Suppressor macrophage treated with lipopolysaccharide for 4 hours (primary cell): ENCODE measurements around the gene AP1S1.
"Not testable (repeated sequence)": the region's sequence is repeated elsewhere in the genome, so short reads cannot be mapped to it uniquely, and the experiment has no call there.

Experiments
- DNase-seq: peaks from one replicate; pipeline ENCODE4 v3.0.0-alpha.2; 2020

Gene AP1S1

DNA sequence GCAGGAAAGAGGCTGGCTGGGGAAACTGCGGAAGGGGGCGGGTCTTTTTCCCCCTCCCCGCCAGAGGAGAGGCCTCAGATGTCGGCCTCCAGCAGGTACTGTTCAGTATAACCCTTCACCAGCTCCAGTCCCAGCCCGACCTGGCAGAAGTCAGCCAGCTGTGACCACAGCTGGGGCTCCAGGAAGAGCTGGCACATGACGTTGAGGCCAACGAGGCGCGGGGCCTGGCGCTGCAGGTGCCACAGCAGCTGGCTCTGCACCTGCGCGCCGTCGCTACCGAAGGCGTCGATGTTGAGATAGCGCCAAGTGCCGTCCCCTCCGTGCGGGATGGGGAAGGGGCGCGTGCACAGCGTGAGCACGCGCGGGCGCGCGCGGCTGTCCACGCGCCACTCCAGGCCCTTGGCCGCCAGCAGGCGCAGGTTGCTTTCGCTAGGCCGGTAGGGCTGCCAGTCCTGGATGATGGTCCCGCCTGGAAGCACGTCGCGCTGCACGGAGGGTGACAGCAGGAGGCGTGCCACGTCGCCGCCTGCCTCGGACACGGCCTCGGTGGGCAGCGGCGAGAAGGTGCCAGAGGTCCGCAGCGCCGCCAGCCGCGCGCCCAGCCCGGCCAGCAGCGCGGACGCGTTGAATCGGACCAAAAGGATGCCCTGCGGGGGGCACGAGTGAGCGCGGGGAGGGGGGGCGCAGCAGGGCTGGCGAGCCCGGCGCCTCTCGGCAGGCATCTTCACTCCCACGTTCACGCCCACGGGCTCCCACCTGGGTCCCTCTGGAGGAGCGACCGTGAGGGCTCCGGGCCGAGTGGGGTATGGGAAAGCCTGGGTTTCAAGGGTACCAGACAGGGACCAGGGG lies 18.0 kb downstream of the AP1S1 start:
- no peak for DNase-seq

DNA sequence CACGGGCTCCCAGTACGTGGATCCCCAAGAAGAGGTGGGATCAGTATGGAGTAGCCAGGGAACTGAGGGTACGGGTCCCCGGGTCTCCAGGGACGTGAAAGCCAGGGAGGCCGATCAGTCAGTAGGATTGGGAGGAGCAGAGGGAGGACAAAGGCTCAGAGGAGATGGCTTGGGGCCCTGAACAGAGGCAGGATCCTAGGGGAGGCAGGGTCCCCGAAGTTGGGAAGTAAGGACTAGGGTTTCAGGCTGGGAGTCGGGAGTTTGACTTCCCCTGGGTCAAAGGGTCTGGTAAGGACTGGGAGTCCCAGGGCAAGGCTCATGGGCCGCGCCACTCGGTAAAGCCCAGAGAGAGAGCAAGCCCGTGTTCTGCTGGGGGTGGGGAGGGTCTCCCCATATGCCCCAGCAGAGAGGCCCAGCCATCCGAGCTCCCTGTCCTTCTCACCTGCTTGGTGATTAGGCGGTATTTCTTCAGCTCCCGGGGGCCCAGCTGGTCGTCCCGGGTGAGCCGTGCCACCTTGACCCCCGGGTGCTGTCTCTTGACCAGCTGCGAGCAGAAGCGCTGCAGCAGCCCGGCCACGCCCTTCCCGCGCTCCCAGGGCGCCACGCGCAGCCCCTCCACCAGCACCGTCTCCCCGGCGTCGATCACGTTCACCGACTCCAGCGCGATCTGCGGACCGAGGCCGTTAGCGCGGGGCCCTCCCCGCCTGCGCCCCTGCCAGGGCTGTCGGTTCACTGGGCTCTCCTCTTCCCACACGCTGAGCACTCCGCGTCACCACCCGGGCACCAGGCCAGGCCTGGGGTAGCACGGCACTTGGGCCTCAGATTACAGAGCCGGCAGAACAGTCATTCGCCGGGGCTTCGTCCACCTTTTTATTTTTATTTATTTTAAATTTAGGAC lies 18.8 kb downstream of the AP1S1 start:
- DNase-seq: peak; percentile 76

DNA sequence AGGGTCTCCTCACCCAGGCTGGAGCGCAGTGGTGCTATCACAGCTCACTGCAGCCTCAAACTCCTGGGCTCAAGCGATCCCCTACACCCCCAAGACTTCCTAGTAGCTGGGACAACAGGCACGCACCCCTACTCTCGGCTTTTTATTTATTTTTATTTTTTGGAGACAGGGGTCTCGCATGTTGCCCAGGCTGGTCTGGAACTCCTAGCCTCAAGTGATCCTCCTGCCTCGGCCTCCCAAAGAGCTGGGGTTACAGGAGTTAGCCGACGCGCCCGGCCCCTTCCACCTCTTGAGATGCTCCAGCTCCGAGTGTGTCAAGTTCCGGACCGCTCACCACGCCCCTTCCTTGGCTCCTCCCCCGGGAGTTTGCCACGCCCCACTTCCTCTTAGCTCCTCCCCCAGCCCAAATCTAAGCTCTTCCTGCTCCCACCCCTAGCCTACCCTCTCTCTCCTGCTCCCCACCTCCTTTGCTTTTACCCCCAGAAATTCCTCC lies 19.5 kb downstream of the AP1S1 start:
- DNase-seq: peak; percentile 60

DNA sequence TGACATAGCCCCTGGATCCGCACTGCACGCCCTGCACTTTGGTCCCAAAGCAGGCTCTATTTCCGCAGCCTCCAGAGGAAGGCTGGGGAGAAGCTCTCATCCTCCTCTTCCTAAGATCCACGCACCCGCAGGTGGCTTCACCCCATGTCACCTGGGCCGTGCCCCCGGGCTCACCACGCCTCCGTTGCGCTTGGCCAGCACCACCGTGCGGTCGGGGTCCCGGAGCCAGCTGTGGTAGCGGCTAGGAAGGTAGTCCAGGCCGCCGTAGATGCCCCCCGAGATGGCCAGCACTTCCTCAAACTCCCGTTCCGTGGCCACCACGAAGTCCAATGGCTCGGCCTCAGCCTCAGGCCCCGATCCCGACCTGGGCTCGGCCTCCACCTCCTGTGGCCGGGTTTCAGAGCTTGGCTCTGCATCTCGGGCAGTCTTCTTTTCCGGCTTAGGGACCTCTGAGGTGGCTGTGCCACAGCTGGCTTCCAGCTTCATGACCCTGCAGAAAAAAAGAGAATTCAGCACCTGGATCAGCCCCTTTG lies 20.1 kb downstream of the AP1S1 start:
- no peak for DNase-seq

DNA sequence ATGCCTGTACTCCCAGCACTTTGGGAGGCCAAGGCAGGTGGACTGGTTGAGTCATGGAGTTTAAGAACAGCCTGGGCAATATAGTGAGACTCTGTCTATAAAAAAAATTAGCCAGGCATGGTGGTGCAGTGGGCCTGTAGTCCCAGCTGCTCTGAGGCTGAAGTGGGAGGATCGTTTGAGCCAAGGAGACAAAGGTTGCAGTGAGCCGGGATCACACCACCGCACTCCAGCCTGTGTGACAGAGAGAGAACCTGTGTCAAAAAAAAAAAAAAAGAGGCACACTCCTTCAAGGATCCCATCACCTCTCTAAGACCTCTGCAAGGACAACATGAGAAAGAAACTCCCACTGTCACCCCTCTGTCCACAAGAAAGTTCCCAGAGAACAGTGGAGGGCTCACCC lies 21.4 kb downstream of the AP1S1 start:
- DNase-seq: no peak

DNA sequence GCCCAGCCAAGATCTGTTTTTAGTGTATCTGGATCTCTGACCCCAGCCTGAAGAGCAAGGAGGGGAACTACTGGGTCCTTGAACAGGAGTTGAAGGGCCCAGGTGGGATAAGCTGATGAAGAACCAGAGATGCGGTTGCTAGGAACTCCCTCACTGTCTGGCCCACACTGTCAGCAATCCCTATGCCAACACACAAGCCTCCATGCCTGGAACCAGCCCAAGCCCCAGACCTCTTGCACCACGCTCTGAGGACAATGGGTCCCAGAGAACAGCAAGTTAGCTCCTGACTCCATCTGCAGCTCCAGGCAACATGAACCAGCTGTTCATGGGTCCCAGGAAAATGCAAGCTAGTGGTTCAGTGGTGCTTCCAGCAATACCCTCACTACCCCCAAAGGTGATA lies 23.4 kb downstream of the AP1S1 start:
- DNase-seq: no peak

DNA sequence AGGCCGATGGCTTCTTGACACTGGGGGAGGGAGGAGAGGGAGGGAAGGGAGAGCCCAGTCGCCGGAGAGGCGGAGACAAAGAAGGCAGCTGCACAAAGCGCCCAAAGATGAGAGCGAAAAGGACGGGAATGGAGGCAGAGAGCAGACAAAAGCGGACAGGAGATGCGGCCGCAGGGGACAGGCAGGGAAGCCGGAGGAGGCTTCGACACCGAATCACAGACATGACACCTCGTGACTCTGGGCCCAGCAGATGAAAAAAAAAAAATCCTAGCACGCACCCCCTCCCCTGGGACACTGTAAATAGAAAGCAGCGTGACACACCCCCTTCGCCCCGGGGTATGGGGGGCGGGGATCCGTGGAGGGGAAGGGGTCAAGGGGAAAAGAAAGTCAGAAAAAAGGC lies 24.8 kb downstream of the AP1S1 start:
- no peak for DNase-seq

DNA sequence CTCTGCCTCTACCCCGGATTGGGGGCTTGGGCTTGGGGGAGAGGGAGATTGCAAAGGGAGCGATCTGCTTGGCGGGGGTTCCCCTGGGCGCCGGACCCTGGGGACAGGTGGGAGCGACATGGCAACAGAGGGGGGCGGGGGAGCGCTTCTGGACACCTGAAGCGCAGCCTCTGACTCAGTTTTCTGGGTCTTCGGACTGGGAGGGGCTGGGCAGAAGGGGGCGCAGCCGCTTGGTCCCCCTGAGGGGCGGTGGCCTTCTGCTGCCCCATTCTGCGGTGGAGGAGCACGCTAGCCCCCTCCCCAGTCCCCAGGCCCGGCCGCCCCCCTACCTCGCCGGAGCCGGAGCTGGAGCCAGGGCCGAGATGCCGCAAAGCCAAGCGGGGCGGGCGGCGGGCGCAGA lies 25.4 kb downstream of the AP1S1 start:
- no peak for DNase-seq

DNA sequence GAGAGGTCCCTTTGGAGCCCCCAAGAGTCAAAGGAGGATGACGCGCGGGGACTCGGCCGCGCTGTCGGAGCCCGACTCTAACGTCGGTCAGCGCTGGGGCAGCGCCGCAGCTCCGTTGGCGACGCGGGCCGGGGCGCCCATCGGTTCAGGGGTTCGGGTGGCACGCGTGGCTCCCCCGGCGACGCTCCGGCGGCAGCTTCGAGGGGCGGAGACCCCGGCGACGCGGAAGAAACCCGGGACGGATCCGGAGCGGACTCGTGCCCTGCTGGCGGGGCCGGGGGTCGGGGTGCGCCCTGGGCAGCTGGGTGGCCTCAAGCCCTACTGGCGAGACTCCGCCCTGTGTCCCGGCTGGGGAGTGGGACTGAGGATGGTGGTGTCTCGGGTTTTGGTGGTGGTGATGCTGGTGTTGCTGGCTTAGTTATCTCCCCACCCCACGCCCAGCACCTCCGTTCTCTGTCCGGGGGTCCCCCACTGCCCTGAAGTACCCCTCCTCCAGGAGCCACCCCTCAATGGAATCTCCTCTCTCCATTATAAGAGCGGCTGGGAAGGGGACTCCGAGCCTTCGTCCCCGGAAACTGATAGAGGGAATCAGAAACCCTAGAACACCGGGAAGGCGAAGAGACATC lies 26.0 kb downstream of the AP1S1 start, which contains the start of gene NAT16:
NAT16 (minus strand) TSS at position 164 of the 626 bp plus-strand sequence. CDS start 5,486 bp downstream, outside the sequence.
- no peak for DNase-seq

DNA sequence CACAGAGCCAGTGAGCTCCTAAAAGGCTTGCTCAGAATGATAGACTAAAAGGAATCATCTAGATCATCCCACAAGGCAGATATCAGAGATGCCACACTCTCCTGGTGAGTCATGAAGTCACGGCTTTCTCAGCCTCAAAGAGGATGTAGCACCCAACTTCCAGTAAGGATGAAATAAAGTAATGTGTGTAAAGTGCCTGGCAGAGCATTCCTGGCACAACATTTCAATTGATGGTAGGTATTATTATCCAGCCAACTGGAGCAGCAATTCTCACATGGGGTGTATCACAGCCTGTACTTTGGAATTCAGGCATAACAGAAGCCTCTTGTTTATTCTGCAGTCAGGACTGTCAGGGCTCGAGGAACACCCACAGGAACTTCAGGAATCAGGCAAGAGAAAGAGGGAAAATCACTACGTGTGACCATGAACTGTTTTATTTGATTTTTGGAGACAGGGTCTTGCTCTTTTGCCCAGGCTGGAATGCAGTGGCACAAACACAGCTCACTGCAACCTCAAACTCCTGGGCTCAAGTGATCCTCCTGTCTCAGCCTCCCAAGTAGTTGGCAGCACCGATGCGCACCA lies 31.1 kb downstream of the AP1S1 start:
- peak; percentile 70 for DNase-seq

DNA sequence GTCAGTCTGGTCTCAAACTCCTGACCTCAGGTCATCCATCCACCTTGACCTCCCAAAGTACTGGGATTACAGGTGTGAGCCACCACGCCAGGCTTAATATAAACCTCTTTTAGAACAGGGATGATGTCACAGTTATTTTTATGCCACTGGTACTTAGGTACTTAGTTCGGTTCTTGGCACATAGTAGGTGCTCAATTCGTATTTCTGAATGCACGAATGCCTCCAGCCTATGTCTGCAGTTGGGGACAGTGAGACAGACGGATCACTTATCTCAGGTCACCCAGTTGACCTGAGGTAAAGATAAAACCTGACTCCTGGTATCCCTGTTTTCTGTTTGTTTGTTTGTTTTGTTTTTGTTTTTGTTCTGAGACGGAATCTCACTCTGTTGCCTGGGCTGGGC lies 31.9 kb downstream of the AP1S1 start:
- no peak for DNase-seq

DNA sequence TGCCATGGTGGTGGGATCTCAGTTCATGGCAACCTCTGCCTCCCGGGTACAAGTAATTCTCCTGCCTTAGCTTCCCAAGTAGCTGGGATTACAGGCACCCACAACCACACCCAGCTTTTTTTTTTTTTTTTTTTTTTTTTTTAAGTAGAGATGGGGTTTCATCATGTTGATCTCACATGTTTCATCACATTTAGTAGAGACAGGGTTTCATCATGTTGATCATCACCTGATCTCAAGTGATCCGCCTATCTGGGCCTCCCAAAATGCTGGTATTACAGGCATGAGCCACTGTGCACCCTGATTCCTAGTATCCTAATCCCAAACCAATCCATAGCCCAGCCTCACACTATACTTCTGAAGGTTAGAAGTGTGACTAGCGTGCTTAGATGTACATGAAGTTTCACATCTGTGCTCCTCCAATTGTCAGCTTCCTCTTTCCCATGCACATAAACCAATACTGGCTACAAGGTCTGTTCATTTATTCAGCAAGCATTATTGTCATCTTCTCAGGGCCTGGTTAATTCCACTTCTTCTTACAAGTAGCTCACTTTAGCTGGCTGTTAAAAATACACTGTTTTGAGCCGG lies 32.7 kb downstream of the AP1S1 start:
- DNase-seq: peak; percentile 61

DNA sequence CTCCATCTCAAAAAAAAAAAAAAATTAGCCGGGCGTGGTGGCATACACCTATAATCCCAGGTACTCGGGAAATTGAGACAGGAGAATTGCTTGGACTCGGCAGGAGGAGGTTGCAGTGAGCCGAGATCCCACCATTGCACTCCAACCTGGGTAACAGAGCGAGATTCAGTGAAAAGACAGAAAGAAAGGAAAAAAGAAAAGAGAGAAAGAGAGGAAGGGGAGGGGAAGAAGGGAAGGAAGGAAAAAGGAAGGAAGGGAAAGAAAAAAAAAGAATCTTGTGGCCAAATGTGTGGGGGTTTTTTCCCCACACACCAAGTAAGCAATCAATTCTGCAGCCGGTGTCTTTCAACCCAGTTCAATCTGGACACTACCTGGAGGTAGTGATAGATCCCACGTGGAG lies 34.8 kb downstream of the AP1S1 start:
- DNase-seq: no peak

DNA sequence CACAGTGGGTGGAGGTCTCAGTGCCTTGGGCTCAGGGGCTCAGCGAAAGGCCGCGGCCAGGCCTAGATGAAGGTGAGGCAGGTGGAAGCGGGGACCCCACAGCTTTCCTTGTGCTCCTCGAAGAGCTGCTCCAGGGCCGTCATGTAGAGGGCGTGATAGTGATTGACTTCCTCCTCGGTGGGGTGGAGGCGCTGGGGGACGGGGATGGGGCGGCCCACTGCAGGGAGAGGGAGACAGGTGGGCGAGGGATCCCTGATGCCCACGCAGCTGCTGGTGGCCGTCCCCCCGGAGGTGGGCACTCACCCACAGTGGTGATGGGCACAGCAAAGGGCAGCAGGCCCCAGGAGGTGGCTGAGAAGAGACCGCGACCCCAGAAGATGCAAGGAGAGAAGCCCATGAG lies 41.6 kb downstream of the AP1S1 start:
- no peak for DNase-seq

DNA sequence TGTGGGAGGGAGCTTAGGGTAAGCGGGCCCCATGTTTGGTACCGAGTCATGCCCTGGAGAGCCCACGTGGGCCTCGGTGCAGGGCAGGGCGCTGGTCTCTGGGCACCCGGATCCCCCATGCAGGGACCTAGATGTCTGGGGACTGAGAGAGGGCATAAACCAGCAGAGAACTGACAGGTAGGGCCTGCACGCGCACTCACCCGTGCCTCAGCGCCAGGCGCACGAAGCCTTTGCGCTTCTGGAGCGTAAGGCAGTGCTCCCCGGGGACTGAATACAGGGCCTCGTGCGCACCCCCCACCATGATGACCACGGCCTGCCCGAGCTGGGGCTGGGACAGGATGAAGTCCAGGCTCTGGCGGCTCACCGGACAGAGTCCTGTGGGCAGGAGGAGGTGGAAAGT lies 43.7 kb downstream of the AP1S1 start:
- DNase-seq: no peak

DNA sequence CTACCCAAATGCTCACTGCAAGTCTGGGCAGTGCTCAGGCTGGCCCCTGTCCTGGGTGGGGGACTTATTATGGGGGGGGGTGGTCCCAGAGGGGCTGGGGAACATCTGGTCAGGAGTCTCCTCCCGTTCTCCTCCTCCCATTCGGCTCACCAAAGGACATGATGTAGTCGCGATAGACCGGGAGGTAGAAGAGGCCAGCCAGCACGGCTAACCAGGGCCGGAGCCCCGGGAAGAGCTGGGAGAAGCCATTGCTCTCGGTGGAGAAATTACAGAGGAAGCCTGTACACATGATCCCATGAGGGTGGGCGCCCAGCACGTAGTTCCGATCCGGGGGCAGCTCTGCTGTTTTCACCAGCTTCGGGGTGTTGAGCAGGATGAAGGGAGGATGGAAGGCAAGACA lies 44.2 kb downstream of the AP1S1 start:
- no peak for DNase-seq

DNA sequence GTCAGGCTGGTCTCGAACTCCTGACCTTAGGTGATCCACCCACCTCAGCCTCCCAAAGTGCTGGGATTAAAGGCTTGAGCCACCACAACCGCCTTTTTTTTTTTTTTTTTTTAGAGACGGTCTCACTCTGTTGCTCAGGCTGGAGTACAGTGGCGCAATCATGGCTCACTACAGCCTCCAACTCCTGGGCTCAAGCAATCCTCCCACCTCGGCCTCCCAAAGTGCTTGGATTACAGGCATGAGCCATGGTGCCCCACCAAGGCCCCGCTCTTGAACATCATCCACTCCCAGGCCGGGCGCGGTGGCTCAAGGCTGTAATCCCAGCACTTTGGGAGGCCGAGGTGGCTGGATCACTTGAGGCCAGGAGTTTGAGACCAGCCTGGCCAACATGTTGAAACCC lies 45.2 kb downstream of the AP1S1 start:
- not testable (repeated sequence) for DNase-seq

DNA sequence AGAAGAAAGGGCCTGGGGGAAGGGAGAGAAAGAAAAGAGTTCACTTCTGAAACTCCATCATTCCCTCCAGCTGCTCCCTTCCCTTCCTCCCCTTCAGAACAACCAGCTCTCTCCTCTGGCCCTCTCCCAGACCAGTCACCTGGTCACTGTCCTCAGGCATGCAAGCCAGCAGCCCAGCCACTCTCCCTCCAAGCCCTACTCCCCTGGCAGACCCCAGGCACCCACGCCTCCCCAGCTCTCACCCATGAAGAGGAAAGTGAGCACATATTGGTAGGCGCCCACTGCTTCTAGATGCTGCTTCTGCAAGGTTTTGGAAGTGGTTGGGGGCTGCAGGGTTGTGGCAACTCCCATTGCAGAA lies 46.2 kb downstream of the AP1S1 start:
- no peak for DNase-seq

DNA sequence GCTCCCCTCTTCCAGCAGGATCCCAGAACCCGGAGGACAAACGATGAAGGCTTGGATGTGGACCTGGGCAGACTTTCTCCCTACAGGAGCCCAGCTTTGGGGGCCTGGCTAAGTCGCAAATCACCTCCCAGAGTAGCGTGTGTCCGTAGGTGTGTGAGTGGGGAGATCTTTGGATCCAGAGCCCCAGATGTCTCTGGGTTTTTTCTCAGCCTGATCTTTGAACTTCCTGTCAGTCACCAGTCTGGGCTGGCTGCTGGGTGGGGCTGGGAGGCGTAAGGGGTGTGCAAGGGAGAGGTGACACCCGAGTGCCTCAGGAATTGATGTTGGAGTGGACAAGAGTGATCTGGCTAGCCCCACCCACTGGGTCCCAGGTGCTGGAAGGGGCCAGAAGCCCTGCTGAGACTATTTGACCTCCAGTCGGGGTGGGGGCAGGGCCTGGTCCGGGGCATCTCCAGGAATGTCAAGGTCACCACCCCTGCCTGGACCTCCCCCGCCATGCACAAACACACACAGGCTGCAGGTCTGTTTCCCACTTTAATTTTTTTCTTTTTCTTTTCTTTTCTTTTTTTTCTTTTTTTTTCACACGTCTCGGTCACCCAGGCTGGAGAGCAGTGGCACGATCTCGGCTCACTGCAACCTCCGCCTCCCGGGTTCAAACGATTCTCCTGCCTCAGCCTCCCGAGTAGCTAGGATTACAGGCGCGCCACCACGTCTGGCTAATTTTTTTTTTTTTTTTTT lies 46.8 kb downstream of the AP1S1 start, which contains the start of gene MOGAT3:
MOGAT3 (minus strand) TSS at position 175 of the 738 bp plus-strand sequence. CDS start 182 bp downstream, outside the sequence.
- DNase-seq: no peak

DNA sequence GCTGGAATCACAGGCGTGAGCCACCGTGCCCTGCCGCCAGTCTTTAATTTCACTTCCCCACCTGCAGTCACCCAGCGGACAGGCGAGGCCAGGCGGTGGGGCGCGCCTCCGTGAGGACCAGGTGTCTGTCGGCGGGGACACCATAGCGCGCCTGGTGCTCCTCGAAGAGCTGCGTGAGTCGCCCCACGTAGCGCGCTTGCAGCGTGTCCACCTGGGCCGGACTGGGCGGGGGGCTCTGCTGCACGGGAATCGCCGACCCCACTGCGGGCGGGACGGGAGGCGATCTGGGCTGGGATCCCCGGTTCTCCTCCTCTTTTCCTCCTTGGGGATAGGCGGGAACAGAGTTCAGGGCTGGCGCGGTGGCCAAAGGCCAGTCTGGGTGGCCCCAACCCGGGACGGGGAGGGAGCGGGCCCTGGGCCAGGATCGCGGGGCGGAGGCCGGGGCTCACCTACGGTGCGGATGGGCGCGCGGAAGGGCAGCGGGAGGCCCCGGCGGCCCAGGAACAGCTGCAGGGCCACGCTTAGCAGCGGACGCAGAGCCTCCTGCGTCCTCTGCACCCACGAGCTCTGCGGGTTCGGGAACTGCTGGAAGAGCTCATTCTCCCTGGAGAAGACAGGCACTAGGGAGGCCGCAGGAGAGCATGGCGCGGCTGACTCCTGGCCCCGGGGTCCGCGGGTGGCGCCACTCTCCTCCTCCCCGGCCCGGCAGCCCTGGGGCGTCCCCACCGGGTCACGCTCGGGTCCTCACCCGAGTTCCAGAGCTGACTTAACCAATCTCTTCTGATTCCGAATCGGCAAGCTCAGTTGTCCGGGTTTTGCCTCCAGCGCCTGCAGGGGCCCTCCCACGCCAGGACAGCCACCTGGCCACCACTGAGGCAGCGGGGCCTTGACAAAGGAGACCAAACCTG lies 47.7 kb downstream of the AP1S1 start:
- no peak for DNase-seq
